Stomach (tissue), 4 donors: Measurements from ENCODE around the gene SLBP.

Experiments used
- POLR2AphosphoS5 ChIP-seq, 3 donors: sonication (generic); formaldehyde crosslinking; IDR thresholded peaks; one replicate each; pipeline ENCODE4 v1.6.1; 2016; ENCODE audit warnings: antibody characterized with exemption in 3 of 3
- TF ChIP-seq, protein P1 (sequence below), 7 experiments: fragments of 450-650 bp in 4 of 7; fragments of 200-600 bp in 3 of 7; sonication (generic) in 3 of 7; IDR thresholded peaks; one replicate each; pipeline ENCODE4 v1.5.1; 2016 to 2019; ENCODE audit warnings: antibody characterized with exemption in 7 of 7, control low read depth in 2 of 7, mild to moderate bottlenecking in 1 of 7

DNA sequence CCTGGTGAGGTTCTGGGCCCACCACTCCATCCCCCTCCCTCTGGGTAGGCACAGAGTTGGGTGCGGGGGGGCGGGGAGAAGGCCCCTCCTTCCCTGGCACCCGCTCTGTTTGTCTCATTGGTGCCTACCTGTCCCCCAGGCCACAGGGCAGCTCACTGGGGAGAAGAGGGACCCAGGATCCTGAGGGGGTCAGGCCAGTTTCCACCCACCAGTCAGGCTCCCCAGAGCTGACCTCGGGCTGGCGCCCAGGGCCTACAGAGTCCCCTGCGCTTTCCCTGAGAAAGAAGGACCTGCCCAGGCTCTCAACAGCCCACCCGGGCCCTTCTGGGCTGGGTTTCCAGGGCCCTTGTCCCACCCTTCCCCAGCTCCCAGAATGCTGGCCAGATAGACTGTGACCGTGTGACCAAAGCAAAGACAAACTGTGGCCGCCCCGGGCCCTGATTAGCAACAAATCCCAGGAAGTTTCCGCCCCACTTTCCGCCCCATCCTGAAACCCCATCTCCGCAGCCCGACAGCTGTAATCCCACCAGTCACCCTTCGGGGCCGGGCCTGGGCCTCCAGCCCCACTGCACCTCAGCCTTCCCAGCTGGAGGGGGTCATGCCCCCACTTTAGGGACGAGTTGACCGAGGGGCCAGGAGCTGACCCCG, 47.2 kb upstream of the SLBP start:
- TF ChIP-seq, protein P1, sequence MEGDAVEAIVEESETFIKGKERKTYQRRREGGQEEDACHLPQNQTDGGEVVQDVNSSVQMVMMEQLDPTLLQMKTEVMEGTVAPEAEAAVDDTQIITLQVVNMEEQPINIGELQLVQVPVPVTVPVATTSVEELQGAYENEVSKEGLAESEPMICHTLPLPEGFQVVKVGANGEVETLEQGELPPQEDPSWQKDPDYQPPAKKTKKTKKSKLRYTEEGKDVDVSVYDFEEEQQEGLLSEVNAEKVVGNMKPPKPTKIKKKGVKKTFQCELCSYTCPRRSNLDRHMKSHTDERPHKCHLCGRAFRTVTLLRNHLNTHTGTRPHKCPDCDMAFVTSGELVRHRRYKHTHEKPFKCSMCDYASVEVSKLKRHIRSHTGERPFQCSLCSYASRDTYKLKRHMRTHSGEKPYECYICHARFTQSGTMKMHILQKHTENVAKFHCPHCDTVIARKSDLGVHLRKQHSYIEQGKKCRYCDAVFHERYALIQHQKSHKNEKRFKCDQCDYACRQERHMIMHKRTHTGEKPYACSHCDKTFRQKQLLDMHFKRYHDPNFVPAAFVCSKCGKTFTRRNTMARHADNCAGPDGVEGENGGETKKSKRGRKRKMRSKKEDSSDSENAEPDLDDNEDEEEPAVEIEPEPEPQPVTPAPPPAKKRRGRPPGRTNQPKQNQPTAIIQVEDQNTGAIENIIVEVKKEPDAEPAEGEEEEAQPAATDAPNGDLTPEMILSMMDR (IDR thresholded peaks at IDR 0.05): no peak
- TF ChIP-seq POLR2AphosphoS5 (IDR thresholded peaks at IDR 0.05): no peak
